ENCODE measurements around the gene LTA.

LTA gene, protein sequence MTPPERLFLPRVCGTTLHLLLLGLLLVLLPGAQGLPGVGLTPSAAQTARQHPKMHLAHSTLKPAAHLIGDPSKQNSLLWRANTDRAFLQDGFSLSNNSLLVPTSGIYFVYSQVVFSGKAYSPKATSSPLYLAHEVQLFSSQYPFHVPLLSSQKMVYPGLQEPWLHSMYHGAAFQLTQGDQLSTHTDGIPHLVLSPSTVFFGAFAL

DNA sequence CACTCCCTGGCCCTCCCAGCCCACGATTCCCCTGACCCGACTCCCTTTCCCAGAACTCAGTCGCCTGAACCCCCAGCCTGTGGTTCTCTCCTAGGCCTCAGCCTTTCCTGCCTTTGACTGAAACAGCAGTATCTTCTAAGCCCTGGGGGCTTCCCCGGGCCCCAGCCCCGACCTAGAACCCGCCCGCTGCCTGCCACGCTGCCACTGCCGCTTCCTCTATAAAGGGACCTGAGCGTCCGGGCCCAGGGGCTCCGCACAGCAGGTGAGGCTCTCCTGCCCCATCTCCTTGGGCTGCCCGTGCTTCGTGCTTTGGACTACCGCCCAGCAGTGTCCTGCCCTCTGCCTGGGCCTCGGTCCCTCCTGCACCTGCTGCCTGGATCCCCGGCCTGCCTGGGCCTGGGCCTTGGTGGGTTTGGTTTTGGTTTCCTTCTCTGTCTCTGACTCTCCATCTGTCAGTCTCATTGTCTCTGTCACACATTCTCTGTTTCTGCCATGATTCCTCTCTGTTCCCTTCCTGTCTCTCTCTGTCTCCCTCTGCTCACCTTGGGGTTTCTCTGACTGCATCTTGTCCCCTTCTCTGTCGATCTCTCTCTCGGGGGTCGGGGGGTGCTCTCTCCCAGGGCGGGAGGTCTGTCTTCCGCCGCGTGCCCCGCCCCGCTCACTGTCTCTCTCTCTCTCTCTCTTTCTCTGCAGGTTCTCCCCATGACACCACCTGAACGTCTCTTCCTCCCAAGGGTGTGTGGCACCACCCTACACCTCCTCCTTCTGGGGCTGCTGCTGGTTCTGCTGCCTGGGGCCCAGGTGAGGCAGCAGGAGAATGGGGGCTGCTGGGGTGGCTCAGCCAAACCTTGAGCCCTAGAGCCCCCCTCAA is at the start of gene LTA:
TSS of gene LTA (plus strand) at position 249 of the 871 bp plus-strand sequence. CDS start at position 703, 454 bp downstream.
- no peak for DNase-seq

DNA sequence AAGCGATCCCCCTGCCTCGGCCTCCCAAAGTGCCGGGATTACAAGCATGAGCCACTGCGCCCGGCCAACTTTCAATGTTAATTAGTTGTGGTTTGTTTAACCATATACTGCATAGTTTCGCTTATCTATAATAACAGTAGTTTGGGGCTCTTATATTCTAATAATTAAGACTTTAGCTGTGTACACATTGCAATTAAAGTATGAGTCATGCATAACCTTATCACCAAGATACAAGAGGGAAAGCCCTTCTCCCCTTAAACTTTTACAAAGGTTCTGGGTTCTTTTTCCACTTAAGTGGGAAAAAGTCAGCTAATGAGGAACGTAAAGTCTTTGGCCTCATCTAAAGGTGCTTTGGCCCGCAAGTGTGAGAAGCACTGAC is 46.5 kb upstream of the LTA start:
- no peak for DNase-seq

DNA sequence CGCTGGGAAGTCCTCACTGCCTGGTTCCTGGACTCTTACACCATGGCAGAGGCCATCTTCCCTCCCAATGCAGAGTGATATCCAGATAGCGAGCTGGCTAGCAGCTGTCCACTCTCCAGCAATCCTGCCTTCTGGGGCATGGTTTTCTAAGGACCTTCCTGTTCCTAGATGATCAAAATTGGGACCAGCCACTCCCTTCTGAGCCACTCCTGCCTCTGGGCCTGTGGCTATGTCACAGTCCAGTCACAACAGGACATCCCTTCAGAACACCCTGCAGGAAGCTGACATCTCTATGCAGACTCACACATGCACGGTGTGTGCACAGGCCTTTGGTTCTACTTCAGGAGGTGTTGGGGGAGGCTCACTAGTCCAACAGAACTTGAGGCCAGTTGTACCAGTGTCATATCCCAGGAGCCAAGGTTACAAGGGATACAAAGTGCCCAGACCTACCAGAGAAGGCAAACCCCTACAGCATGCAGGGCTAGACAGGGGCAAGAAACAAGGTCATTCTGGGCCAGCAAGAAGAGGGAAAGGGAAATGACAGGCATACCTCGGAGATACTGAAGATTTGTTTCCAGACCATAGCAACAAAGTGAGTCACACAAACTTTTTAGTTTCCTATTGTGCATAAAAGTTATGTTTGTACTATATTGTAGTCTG is 46.0 kb upstream of the LTA start:
- DNase-seq = no peak

DNA sequence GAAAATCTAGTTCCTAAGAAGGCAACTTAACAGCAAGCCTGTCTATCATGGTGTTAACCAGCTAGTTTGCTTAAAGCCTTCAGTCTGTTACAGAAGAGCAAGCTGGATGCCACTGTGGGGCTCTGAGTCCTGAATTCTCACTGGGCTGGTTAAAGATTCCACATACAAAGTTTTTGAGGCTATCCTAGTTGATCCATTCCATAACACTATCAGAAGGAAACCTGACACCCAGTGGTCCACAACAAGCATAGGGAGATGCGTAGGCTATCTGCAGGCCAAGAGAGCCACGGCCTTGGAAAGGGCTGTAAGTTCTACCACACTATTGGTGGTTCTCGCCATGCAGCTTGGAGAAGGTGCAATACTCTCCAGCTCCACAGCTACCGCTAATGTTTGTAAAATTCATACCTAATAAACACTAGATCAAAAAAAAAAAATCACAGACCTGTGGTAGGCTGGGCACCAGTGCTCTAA is 43.7 kb upstream of the LTA start:
- DNase-seq = no peak

DNA sequence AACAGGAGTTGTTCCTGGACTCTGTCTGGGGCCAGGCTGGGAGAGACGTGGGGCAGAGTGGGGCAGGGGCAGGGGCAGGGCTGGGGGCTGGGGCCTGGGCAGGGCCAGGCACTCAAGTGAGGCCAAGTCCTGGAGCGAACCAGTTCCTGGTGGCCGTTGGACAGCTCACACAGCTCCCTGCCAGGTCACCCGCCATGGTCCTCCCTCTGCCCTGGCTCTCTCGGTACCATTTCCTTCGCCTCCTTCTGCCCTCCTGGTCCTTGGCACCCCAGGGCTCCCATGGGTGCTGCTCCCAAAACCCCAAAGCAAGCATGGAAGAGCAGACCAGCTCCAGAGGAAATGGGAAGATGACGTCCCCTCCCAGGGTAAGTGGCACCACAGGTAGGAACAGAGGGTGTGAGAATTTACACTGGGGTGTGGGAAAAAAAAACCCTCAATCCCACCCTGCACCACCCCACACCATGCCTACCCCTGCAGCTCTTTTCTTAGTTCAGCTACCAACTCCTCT is 43.2 kb upstream of the LTA start, which contains the start of gene MCCD1:
TSS of gene MCCD1 (plus strand) at position 142 of the 508 bp plus-strand sequence. CDS start at position 195, 53 bp downstream.
- no peak for DNase-seq

DNA sequence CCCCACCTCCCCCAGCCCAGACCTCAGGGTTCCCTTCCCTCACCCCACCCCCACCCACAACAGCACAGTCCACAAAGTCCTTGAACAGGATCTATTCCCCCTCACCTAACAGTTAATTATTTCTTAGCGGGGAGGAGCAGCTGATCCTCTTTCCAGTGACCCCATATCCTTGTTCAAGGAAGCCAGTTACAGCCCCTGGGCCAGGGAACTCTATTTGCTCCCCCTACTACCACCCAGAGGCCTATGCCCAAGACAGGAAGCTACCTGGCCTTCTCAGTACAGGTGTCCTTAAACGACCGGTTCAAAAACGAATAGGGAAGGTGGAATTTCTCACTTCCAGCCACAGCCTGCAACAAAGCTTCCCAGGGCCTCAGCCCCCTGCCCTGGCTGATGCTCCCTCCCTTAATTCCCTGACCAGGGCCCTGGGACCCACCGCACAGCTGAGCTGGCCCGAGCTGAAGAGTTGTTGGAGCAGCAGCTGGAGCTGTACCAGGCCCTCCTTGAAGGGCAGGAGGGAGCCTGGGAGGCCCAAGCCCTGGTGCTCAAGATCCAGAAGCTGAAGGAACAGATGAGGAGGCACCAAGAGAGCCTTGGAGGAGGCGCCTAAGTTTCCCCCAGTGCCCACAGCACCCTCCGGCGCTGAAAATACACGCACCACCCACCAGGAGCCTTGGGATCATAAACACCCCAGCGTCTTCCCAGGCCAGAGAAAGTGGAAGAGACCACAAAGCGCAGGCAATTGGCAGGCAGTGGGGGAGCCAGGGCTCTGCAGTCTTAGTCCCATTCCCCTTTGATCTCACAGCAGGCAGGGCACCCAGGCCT is 42.5 kb upstream of the LTA start:
- no peak for DNase-seq

DNA sequence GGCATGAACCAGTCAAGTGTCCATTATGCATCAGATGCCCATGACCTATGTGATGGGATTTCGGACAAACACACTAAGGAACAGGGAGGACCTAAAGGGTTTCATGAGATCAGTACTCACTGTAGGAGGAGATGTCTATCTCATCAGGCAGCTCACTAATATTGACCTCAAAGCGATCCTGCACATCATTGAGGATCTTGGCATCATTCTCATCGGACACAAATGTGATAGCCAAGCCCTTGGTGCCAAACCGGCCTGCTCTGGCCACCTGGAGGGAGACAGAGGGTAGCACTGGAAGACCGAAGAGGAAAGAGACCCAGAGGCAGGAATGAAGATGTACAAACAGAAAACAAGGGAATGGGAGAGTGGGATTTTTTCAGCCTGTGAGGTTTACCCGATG is 41.4 kb upstream of the LTA start:
- no peak for DNase-seq

DNA sequence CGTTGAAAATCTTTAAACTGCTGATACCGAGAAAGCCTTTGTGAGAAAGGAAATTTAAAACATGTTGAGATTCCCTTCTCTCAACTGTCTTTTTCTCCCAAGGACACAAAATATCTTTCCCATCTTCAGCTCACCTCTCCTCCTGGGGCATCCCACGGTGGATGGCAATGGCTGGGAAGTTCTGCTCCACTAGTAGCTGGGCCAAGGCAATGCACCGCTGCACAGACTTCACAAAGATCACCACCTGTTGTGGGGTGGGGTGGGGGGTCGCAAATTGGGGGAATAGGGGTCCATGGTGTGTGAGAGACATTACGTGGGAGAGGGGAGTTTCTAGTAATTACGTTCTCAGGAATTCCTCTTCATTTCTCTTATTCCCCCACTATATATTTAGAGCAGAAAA is 40.9 kb upstream of the LTA start:
- no peak for DNase-seq

DNA sequence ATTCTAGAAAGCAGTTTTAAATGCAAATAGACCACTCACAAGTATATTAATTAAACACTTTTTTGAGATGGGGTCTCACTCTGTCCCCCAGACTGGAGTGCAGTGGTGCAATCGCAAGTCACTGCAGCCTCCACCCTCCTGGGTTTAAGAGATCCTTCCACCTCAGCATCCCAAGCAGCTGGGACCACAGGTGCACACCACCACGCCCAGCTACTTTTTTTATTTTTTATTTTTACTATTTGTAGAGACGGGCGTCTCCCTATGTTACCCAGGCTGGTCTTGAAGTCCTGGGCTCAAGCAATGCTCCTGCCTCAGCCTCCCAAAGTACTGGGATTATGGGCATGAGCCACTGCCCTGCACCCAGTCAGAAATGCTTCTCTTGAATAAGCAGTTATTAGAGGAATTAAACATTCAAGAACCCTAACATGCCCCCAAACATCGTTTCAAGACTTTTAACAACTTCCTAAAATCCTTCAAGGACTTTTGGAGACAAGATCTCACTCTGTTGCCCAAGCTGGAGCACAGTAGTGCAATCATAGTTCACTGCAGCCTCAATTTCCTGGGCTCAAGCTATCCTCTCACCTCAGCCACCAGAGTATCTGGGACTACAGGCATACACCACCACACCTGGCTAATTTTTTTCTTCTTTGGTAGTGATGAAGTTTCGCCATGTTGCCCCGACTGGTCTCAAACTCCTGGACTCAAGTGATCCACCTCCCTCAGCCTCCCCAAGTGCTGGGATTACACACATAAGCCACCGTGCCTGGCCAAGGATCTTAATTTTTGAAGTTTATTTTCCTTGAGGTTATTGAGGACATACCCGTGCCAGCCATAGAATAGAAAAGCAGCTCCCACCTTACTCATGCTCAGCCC is 40.1 kb upstream of the LTA start:
- no peak for DNase-seq

DNA sequence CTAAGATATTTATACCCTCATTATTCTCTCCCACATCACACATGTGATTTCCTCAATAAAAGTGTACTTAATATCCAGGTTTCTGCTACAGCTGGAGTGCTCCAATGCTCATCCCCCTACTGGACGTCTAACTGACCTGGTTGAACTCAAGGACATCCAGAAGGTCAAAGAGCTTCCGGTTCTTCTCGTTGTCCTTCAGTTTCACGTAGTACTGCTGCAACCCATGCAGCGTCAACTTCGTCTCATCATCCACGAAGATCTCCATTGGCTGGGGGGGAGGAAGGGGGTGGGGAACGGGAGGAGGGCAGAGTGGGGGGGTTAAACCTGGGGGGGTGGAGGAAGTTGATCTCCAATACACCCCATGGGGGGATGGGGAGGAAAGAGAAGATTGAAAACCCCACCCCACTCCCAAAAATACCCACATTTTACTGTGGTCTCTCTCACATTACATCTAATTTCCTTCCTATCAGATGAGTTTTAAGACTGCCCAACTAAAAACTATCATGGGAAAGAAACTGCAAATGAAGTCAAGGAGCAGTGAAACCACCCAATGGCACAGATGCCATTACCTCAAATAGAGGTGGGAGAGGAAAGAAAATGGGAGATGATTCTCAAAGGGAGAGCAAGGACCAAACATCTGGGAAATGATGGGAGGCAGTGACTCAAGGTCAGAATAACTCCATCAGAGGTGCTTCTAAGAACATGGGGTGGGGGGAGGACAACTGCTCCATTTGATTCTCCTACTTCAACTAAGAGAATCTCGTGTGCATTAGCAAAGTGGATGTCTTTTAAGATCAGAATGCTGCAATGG is 39.2 kb upstream of the LTA start:
- DNase-seq = no peak

DNA sequence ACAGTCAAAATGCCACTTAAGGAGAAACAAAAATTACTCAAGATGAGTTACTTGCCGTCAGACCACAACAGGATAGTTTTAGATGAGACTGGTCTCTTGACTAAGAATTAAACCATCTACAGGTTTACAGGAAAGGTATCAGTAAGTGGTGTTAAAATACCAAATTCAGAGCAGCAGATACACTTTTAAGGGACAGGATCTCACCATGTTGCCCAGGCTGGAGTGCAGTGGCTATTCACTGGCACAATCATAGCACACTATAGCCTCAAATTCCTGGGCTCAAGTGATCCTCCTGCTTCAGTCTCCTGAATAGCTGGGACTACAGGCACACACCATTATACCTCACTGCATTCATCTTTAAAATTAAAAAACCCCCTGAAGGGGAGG is 38.6 kb upstream of the LTA start:
- DNase-seq = no peak

DNA sequence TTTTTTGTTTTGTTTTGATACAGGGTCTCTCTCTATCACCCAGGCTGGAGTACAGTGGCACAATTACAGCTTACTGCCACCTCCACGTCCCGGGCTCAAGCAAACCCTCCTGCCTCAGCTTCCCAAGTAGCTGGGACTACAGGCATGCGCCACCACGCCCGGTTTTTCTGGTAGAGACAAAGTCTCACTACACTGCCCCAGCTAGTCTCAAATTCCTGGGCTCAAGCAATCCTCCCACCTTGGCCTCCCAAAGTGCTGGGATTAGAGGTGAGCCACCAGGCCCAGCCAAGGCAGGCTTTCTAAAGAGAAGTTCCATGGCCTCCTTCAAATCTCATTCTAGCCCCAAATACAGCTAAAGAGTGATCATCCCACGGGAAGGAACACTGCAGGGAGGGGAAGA is 38.1 kb upstream of the LTA start:
- DNase-seq = no peak

DNA sequence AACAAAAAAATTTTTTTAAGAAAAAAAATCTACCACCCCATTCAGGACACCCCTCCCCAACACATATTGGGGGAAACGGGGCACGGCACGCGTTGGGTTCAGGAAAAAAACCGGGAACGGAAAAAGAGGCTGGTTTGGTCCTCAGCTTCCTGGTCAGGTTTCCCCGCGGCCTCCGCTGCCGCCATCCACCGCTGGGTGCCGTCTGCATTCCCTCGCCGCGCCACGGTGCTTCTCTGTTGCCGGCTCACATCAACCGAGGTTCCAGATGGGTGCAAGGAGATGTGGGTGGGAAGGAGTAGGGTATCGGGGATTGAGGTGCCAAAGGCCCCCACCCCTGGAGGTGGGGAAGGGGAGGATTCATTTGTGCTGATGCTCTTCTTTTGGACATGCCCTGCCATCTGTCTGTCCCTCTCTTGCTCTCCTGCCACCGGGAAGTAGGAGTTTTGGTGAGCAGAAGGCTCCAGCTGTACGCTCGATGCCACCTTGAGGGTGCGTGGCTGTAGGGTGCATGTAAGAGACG is 37.5 kb upstream of the LTA start:
- no peak for DNase-seq

DNA sequence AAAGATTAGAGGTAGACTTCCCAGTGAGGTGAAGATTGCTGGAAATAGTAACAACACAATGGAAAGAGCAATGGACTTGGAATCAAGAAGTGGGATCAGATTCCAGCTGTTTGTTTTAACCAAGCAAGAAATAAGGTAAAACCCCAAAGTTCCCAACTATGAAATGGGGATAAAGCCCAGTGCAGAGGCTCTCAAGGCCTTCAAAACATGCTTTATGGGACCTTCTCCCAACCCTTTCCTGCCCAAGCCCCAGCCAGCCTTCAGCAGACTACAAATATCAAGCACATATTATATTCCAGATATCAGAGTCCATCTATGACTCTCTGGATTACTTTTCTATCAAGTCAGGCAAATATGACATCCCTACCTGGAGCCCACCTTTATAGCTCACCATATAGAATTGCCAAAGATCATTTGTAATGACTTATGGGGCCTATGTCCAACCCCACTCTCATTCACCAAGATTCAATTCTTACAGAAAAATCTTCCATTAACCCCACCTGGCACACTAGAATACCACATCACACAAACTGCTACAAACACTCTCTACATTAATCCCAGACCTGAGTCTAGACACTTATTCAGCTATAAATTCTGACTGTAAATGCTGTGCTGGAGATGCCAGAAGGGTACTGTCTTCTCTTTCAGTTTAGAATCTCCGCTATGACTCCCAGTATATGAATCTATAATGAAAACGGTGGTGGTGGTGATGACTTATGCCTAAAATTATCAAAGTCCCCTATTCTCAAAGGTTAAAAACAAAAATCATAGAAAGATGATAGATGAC is 36.4 kb upstream of the LTA start:
- DNase-seq = no peak

DNA sequence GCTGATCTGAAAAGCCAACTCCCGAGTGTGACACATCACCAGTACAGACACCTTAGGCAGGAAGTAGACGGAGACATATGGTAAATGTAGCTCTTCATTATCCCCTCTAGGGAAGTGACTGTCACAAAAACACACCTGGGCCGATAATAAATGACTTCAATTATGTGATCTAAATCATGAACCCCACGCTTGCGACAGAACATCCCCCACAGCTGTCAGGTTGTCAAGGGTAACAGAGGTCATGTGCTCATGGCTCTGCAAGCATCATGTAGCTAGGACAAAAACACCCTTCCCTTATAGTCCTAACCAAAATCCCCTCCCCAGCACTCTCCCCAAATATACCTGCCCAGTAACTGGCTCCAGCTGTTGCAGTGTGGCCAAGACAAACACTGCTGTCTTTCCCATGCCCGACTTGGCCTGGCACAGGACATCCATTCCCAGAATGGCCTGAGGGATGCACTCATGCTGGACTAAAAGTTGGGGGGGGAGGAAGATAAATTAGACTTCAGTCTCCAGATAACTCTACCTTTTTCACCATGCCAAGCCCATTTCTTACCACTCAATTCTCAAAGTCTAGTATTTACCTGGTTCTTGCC is 33.2 kb upstream of the LTA start:
- no peak for DNase-seq

DNA sequence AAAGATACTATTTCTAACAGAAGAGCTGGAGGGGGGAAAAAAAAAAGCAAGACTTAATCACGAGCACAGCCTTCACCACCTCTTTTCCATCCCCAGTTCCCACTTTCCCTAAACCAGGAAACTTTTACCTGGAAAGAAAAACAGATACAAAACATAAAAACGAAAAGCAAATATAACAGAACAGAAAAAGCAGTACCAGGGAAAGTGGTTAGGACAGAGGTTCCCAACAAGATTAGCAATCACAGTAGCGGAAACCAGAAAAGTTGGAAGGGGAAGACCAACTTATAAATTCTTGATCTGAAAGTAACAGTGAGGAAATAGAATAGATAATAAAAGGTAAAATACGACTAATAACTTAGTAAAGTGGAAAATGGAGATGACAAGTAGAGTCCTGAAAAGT is 31.4 kb upstream of the LTA start:
- DNase-seq = no peak

DNA sequence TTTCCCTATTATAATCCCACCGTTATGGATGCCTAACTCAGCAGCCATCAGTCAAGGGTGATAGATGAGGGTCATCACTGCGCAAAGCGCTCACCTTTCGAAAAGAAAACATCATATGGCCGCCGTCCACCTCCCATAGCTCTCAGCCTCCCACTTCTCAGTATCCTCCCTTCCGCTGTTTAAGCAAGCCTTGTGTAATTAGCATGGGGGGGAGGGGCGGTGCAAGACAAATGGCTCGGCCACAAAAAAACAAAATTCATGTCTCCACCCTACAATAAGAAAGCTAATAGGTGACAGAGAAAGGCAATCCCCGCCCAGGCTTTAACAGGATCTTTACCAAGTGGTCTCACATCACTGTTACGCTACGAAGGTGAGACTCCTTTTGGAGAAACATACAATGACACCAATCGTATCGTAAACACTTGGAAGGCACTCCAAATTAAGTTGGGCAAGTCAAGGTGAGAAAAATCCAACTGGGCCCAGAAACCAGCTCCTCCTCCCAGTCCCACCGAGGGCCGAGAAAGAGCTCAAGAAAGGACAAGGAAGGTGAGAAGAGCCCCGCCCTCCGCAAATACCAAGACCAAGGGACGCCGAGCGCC is 30.9 kb upstream of the LTA start:
- DNase-seq = peak in 1 of 2 experiments; percentile 53

DNA sequence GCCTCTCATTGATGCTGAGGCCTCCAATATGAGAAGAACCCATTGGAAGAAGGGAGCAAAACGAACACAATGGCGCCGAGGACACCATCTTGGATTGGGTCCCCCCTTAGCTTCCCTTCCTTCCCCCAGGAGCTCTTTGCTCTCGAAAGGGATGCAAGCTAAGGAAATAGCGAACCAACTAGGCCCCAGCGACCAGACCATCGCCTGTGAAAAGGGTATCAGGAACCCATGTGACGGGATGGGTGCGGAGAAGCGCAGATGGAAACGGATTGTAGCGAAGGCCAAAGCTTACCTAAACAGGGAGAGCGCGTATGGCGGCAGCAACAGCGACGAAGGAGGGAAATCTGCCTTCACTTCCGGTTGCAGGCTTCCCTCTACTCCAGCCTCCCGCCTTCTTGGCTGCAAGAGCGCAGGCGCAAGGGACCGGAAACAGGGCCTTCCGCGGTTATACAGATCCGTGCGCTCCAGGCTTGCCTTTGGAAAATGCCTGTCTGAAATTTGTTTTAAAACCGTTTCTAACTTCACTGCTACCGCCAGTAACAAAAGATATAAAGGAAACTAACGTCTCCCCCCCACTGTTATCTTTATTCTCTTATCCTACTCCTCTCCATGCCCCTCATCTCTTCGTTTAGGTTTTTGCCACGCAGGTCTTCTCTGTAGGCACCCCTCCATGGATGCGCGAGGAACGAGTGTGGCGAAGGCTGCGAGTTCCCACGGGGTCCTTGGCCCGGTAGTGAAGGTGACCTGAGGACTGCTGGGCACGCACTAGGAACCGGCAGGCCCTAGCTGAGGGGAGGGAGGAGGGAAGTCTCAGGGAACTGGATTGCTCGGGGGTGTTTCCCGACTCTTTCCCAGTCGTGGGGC is 30.2 kb upstream of the LTA start, which contains the start of gene DDX39B:
TSS of gene DDX39B (minus strand) at position 346 of the 864 bp plus-strand sequence. CDS start 1,471 bp downstream, outside the sequence.
- DNase-seq = peak; percentile 96 to 99
